Measurements from ENCODE around the gene CPLX1.

DNA sequence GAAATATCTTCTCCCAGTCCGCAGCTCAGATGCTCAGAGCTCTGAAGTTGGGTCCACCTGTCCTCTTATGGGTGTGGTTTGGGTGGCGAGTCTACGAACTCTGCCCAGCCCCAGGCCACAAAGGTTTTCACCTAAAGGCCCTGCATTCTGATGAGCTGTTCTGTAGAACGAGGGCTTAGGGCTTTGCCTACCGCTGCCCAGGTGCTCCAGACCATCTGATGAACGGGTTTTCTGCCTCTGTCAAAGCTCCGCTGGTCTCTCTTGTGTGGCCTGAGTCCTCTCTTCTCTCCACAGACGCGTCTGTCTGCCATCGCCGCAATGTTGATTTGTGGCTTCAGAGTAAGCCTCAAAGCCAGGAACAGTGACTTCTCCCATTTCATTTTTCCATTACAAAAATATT is 28.4 kb upstream of the CPLX1 start:
- TF ChIP-seq, protein P1, sequence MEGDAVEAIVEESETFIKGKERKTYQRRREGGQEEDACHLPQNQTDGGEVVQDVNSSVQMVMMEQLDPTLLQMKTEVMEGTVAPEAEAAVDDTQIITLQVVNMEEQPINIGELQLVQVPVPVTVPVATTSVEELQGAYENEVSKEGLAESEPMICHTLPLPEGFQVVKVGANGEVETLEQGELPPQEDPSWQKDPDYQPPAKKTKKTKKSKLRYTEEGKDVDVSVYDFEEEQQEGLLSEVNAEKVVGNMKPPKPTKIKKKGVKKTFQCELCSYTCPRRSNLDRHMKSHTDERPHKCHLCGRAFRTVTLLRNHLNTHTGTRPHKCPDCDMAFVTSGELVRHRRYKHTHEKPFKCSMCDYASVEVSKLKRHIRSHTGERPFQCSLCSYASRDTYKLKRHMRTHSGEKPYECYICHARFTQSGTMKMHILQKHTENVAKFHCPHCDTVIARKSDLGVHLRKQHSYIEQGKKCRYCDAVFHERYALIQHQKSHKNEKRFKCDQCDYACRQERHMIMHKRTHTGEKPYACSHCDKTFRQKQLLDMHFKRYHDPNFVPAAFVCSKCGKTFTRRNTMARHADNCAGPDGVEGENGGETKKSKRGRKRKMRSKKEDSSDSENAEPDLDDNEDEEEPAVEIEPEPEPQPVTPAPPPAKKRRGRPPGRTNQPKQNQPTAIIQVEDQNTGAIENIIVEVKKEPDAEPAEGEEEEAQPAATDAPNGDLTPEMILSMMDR (conservative IDR thresholded peaks at IDR 0.05): no peak
- TF ChIP-seq EZH2 (IDR thresholded peaks at IDR 0.05; ENCODE audit: low read depth): no peak

All from PC-9 (cell line).